B cell (primary cell): ENCODE measurements around the gene DENND10.
"Not testable (repeated sequence)": the region's sequence is repeated elsewhere in the genome, so short reads cannot be mapped to it uniquely, and the experiment has no call there.

Experiments used
- CTCF ChIP-seq: fragments of 200-600 bp; IDR thresholded peaks from one replicate; pipeline ENCODE4 v1.8.0; 2022; ENCODE audit warnings: antibody characterized with exemption, mild to moderate bottlenecking
- EZH2 ChIP-seq: IDR thresholded peaks from 2 replicates; pipeline ENCODE4 v1.6.1; 2012; ENCODE audit warnings: borderline replicate concordance, low read depth, mild to moderate bottlenecking, moderate library complexity, low read length; ENCODE audit not compliant: insufficient read depth, poor library complexity, severe bottlenecking

GRCh38 chr10:119151601-119152000 is 47.7 kb downstream of the DENND10 start:
- not testable (repeated sequence) for TF ChIP-seq CTCF, EZH2
